HL-60 (cell line): Measurements from ENCODE around the gene SEC61A1.

ENCODE experiments used
- DNase-seq, 2 experiments: peaks; one replicate each; pipeline ENCODE4 v3.0.0-alpha.2; 2010 to 2020; ENCODE audit warnings: low read depth in 1 of 2, low spot score in 1 of 2
- H3K27ac ChIP-seq: fragments of 250-450 bp; sonication (Bioruptor Pico); replicated peaks from 2 replicates; pipeline ENCODE4 v1.5.1; 2020; ENCODE audit warnings: mild to moderate bottlenecking, moderate library complexity
- H3K27me3 ChIP-seq: fragments of 250-450 bp; sonication (Bioruptor Pico); 2 replicates; pipeline ENCODE4 v1.5.1; 2021; ENCODE audit warnings: mild to moderate bottlenecking, moderate library complexity; ENCODE audit not compliant: insufficient read depth, poor library complexity, severe bottlenecking
- H3K4me3 ChIP-seq: replicated peaks from 2 replicates; pipeline ENCODE4 v1.5.1; 2011; ENCODE audit warnings: mild to moderate bottlenecking, control low read depth, low read length; ENCODE audit not compliant: insufficient read depth
- CTCF ChIP-seq: IDR thresholded peaks from one replicate; pipeline ENCODE4 v1.5.1; 2011; ENCODE audit warnings: low read length, control low read depth, inconsistent platforms; ENCODE audit not compliant: insufficient read depth
- GABPA ChIP-seq: IDR thresholded peaks from 2 replicates; pipeline ENCODE4 v1.6.1; 2012; ENCODE audit warnings: low read depth
- POLR2AphosphoS5 ChIP-seq: IDR thresholded peaks from 2 replicates; pipeline ENCODE4 v1.6.1; 2012; ENCODE audit warnings: low read depth
- REST ChIP-seq: IDR thresholded peaks from 2 replicates; pipeline ENCODE4 v1.6.1; 2012; ENCODE audit warnings: low read depth; ENCODE audit not compliant: insufficient replicate concordance
- SPI1 ChIP-seq: IDR thresholded peaks from 2 replicates; pipeline ENCODE4 v1.6.1; 2012; ENCODE audit warnings: low read depth, mild to moderate bottlenecking, borderline replicate concordance

SEC61A1 gene

GRCh38 chr3:128014548-128014947 is 37.7 kb upstream of the SEC61A1 start:
- H3K27ac ChIP-seq = no peak overlapping the region
- DNase-seq = no peak
- no peak for TF ChIP-seq GABPA
- TF ChIP-seq CTCF = no peak
- TF ChIP-seq SPI1 = no peak
- TF ChIP-seq POLR2AphosphoS5 = no peak
- no peak for TF ChIP-seq REST

GRCh38 chr3:128016502-128016901 is 35.7 kb upstream of the SEC61A1 start:
- Histone ChIP-seq H3K27ac (no peak overlapping the region), H3K27me3 (no peaks in the 10 kb centered on the region), H3K4me3 (no peak overlapping the region)
- TF ChIP-seq REST (no peak), POLR2AphosphoS5 (no peak), CTCF (no peak), SPI1 (no peak), GABPA (no peak)
- no peak for DNase-seq

More at GRCh38 chr3:128014548-128014947, 37.7 kb upstream of the SEC61A1 start:
- Histone ChIP-seq H3K27me3 (no peaks in the 10 kb centered on the region), H3K4me3 (no peak overlapping the region)

- TF ChIP-seq CTCF (no peak), POLR2AphosphoS5 (no peak), GABPA (no peak), REST (no peak), SPI1 (no peak)
- H3K27ac ChIP-seq = no peak overlapping the region
- no peak for DNase-seq
- no peak overlapping the region for H3K4me3 ChIP-seq
- no peaks in the 10 kb centered on the region for H3K27me3 ChIP-seq
These were observed 30.4 kb upstream of the SEC61A1 start for GRCh38 chr3:128021768-128022372.
